B cell (primary cell): ENCODE results near the gene PFN3.

Experiments
- CTCF ChIP-seq: fragments of 200-600 bp; IDR thresholded peaks from one replicate; pipeline ENCODE4 v1.8.0; 2022; ENCODE audit warnings: antibody characterized with exemption, mild to moderate bottlenecking
- EZH2 ChIP-seq: IDR thresholded peaks from 2 replicates; pipeline ENCODE4 v1.6.1; 2012; ENCODE audit warnings: borderline replicate concordance, low read depth, mild to moderate bottlenecking, moderate library complexity, low read length; ENCODE audit not compliant: insufficient read depth, poor library complexity, severe bottlenecking

- TF ChIP-seq CTCF (no peak), EZH2 (no peak)
Measured at GRCh38 chr5:177442066-177442826, 41.8 kb upstream of the PFN3 start.
